ENCODE data around the gene KIF18B.
A peak's percentile ranks its signal among the peaks of the same experiment; 100 is the strongest.
"Not testable (repeated sequence)": the region's sequence is repeated elsewhere in the genome, so short reads cannot be mapped to it uniquely, and the experiment has no call there.

The KIF18B gene

DNA sequence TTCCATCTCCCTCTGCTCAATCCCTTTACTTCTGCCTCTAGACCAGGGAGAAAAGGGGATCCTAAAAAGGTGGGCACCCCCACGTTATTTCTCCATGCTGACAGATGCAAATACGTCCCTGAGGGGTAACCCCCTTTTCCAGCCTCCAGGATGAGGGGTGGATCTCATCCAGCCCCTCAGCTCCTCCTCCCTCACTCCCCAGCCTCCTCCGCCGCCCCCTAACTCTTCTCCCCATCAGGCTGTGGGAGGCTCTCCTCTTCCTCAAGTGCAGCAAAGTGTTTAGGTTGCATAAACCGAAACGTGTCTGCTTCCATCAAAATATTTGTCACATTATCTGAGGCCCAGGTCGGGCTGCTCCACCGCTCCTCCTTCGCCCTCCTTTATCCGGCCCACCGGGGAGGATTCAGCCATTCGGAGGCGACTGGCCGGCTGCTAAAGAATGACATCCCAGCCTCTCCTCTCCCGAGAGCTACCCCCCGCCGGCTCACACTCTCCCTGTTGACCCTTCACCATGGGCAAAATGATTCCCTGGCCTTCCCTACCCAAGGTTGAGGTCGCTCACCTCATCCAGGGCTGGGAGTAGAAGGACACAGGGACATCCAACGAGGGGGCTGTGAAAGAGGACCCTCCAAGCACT, 21.7 kb upstream of the KIF18B start:
- DNase-seq = no peak

DNA sequence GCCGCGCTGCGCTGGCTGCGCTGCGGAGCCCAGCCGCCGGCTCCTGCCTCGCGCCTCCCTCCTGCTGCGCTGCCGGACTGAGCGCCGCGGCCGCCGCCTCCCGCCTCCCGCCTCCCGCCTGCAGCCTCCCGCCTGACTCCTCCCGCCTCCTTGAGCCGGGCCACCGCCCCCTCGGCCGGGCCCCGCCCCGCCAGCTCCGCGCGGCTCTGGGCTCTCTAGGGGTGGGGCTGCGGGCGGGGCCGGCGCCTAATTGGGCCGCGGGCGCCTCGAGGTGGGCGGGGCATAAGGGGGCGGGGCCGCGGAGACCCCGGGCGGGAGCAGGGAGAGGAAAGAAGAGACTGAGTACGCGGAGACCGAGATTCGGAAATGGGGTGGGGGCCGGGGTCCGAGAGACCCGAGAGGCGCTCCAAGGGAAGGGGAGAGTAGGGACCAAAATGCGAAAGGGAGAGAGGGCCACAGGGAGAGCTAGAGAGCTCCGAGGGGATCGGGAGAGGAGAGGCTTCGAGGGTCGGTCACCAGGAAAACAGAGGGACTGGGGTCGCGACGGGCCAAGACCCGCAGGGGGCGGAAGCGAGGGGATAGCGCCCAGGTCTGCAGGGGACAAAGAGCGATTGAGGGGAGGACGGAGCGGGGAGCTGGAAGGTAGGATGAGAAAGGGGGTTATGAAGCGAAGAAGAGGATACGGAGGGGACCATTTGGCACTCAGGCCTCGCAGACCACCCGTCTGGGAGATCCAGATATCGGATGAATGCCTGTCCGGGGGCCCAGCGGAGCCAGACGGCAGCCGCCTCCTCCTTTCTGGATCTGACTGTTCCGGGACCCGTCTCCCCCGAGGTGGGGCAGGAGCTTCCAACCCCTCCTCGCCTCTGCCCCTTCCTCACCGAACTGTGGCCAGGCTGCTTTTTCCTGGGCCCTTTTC, 20.9 kb upstream of the KIF18B start, which contains the start of gene C1QL1:
Gene C1QL1 (minus strand): TSS at position 79 of the 919 bp plus-strand sequence. CDS start 255 bp downstream, outside the sequence.
- peak; percentile 91 to 94 for DNase-seq

DNA sequence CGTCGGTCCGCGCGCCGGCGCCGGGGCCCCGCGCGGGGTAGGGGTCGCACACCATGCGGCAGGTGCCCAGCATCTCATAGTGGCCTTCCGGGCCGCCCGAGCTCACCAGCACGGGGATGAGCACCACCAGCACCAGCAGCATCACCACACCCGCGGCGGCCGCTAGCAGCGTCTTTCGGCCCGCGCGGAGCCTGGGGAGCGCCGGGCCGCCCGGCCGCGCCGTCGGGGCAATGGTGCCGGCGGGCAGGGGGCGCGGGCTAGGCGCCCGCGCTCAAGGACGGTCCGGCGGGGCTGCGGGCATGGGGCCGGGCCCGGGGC, 20.3 kb upstream of the KIF18B start:
- DNase-seq = no peak

DNA sequence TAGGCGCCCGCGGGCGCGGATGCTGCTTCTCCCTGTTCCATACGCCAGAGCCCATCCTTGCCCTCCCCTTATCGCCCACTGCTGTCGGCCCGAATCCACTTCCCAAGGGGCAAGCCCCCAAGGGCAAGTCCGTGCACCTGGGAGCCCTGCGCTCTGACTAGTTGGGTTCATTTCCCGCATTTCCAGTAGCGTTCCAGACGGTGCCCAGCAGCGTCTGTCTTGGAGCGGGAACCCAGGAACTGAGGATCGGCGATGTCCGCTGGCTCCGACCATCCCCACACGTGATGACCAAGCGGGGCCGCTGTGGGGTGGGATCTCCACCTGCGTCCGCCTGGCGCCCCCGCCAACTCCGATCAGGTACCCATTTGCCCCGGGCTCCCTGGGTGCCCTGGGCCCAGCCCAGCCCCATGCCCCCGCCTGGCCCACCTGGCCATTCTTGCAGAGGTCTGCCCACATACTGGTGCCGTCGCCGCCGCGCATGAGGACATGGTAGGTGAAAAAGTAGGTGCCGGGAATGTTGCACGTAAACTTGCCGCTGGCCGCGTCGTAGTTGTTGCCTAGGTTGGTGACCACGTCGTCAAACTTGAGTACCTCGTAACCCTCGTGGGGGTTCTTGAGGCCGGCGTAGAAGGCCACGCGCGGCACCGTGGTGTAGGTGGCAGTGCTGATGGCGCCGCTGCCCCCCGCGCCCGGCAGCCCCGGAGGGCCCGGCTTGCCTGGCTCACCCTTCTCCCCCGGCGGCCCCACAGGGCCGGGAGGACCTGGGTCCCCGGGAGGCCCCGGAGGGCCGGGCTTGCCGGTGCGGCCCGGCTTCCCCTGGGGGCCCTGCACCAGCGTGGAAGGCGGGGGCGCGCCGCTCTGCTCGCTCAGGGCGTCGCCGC, 19.7 kb upstream of the KIF18B start:
- peak in 1 of 2 experiments; percentile 23 for DNase-seq

DNA sequence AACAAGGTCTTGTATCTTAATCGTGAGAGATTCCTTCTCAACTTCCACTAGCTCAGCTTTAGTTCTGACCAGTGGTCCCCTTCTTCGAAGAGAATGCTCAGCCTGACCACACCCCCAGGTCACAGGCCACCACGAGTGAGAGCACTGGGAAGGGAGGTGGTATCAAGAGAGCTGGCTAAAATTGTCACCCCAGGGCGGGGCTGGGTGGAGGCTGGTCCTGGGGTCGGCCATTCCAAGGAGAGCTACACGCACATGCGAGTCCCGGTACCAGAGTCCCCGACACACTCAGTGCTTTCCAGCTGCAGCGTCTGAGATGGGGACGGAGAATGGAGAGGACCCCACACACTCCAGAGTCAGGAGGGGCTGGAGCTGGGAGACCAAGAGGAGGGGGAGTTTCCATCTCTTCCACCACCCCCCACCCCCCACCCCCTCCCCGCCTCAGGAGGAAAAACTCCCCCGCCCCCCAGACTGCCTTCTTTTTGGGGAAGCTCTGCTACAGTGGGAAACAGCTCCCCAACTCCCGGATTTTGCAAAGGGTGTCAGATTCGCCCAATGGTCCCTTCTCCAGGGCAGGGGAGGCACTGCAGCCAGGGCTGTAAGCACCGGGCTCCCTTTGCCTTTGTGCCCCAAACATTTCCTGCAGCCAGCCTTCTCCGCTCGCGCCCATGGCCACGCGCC, 18.9 kb upstream of the KIF18B start:
- DNase-seq = no peak

DNA sequence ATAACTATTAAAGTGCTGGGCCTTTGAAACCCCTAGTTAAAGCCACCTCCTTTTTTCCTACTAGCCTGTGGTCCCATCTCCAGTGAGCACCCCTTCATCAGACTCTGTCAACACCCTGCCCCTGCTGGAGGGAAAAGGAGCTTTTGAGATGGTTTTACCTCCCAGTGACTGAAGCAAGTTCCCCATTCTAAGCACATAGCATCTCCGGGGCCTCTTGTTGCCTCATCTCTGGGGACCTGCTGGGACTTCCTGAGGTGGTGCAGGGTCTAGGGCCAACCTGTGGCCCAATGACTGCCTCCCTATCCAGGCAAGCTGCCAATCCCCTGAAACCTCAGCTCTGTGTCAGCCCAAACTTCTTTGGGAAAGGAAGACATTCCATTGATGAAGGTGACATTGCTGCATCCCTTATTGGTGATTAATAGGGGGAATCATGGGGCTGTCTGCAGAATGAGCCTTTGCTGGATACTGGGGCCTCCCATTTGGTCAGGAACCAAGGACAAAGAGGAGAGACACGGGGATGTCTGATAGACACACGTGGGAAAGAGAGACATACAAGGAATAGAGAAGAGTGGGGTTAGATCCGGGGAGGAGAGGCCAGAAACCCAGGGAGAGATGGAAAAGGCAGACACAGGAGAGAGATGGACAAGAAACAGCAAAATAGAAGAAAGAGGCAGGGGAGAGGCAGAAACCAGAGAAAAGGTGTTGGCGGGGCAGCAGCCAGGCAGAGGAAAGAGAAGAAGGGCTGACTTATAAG, 18.1 kb upstream of the KIF18B start:
- no peak for DNase-seq

DNA sequence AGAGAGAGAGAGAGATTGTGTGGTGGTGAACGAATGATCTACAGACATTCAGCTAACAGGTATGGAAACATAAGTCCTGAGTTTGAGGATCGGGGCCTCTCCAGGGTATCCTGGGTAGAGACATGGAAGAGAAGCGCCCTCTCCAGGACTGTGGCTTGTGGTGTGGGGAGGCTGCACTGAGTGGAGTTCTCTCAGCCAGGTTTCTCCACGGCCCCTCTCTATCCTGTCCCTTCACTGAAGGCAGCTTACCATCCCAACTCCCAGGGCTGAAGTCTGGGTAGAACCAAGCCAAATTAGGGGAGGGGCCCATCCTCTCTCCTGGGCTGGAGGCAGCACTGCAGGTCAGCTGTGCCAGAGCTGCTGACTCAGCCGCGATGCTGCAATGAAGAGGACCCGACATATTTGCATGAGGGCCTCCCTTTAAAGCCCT, 14.4 kb upstream of the KIF18B start:
- peak in 1 of 2 experiments; percentile 7 for DNase-seq

DNA sequence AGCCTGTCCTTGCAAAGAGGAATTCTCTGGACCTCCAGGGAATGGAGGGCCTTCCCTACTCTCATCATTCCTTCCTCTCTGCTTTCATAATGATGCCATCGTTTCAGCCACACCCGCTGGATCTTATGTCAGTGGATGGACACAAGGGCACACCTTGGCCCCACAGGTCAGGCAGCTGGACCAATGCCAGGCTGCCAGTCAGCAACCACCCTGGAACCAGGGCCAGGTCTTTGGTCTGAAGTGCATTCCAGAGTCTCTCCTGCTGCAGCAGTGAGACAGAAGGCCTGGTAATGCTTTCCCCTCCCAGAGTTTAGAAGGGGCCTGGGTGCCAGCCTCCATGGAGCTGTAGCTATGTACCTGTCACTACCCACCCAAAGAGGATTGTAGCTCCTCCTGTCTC, 13.1 kb upstream of the KIF18B start:
- DNase-seq = no peak

DNA sequence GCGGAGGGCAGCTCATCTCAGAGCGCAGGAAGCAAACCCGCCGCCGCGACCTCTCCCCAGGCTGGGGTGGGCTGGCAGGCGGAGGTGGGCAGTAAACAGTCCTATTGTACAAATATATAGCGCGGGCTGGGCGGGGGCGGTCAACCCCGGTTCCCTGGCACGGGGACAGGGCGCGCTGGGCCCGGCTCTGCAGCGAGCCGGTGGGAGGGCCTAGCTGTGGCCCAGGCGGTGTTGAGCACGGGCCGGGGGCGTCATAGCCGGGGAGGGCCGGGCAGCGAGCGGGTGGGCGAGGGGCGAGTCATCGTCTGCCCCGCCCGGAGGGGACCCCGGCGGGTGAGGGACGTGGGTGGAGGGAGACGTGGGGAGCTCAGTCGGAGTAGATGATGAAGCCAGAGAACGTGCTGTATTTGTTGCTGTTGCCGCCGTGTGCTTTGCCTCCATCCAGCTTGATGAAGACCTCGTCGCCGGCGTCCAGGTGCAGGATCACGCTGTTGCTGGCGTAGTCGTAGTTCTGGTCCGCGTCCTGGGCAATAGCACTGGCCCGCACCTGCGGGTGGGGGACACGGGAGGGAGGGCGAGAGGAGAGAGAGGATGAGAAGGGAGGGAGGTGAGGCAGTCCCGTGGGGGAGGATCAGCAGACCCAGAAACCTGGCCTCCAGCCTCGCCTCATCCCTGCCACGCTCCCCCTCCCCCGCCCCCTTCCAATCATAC, 12.4 kb upstream of the KIF18B start:
- DNase-seq = no peak

DNA sequence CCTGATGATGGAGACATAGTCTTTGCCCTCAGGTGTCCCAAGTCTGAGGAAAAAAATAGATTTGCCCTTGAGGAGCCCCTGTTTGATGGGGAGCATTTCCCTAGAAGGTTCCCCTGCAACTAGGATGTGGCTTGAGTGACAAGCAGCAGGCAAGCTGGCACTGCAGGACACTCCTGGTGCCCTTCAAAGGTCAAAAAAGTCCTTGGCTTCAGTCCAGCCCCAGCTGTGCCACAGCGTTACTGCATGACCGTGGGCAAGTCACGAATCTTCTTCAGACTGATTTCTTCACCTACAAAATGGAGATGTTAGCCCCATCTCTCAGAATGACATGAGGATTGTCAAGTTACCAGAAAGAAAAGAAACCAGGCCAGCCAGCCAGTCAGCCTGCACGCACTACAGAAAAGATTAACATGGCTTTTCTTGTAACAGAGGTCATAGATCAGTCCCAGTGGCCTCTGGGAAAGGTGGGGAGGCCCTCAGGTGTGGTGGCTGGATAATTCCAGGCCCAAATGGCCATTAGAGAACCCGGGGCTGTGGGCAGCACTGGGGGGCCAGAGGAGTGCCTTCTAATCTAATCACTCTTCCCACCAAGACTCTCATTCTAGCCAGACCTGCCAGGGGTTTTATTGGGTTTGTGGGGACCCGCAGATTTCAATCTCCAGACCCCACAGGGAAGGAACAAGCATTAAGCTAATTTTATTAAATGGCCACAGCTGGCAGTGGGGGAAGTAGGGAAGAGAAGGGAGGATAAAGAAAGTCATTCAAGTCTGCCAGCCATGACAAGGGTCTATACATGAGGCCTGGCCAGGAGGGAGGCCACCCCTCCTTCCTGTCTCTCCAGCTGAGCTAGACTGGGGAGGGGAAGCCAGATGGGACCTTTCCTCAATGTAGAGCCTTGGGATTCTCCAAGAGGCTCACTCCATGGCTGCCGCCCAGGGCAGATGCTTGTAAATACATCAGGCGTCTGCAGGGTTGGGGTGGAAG, 9.7 kb upstream of the KIF18B start:
- peak in 1 of 2 experiments; percentile 55 for DNase-seq

DNA sequence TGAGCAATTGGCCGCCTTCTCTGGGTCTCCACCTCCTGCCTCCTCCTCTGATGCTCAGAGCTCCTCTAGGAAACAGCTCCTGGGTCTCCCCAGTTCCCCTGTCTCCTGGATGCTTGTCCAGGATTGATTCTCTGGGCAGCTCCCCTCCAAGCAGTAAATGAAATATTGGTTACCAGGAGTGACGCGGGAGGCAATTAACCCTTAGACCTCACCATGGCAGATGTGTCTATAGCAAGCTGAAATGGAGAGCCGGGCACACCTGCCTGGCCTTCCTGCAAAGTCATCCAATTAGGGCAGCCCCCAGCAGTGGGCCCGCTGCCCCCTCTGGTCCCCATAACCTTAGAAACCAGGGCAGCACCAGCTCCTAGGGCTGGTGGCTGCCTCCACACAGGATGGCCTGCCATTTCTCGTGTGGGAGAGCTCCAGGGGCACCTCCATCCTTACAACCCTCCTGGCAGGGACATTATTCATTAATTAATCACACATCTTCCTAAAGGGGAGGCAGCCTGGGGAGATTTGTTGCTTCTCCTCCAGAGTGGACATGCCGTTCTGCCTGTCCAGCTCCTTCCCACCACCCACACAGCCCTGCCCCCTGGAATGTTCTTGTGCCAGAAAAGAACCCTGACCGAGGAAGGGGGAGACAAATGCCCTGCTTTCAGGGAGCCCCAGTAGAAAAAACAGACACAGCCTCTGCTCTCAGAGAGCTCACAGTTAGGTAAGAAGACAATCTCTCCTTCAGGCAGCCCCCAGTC, 8.3 kb upstream of the KIF18B start:
- no peak for DNase-seq

DNA sequence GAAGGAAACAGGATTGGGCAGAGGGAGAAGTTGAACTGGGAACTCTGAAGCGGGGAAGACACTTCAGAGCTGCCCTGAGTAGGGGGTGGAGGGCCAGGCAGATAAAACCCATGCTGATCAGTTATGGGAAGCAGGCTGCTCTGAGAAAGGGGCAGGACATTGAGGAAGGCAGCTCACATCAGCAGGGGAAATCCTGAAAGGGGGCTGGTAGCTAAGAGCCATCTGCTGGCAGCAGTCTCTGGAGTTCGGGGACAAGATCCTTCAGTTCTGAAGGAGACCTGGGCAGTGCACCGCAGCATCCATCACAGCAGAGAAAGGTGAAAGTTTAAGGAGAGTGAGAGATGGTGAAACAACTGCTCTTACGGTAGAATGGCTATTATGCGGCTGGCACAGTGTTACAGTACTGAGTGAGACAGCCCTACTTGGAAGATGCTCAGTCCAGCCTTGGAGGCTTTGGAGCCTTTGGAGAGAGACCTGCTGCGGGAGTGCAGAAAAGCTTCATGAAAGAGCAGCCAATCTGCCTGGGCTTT, 5.4 kb upstream of the KIF18B start:
- peak in 1 of 2 experiments; percentile 24 for DNase-seq

DNA sequence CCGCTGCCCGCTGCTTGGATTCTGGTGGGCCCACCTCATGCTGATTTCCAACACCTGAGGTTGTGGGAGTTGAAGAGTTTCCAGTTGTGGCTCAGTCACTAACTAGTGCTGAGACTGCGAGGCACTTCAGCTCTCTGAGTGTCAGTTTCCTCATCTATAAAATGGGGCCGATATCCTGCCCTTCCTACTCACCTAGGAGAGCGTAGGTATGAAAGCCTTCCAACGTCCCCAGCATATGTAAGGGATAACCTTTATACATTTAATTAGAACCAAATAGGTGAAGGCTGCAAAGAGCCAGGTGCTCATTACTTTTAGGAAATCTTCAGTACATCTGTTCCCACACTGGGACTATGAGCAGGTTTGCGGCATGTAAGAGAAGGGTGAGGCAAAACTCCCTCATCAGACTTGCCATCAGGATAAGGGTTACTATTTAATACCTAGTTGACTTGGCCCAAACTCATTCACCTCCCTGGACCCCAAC, 782 bp upstream of the KIF18B start:
- DNase-seq = no peak

DNA sequence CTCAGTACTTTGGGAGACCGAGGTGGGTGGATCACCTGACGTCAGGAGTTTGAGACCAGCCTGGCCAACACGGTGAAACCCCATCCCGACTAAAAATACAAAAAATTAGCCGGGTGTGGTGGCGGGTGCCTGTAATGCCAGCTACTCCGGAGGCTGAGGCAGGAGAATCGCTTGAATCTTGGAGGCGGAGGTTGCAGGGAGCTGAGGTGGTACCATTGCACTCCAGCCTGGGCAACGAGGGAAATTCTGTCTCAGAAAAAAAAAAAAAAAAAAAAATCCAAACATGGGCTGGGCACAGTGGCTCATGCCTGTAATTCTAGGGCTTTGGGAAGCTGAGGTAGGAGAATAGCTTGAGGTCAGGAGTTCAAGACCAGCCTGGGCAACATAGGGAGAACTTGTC, 1.9 kb downstream of the KIF18B start:
- DNase-seq = not testable (repeated sequence)

DNA sequence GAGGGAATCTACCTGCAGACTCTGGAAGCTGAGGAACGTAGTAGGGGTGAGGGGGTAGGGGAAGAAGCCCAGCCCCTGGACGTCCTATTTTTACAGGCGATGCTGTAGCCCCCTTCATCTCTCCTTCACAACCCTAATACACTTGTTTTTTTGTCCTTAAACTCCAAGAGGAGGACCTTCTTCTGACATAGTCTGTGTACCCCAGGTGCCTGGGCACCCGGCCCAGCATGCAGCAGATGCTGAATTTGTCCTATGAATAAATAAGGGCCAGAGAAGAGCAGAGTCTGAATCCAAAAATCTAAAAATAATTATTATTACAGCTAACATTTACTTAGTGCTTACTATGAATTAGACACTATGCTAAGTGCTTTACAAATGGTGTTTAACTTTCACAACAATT, 5.1 kb downstream of the KIF18B start:
- DNase-seq = no peak

DNA sequence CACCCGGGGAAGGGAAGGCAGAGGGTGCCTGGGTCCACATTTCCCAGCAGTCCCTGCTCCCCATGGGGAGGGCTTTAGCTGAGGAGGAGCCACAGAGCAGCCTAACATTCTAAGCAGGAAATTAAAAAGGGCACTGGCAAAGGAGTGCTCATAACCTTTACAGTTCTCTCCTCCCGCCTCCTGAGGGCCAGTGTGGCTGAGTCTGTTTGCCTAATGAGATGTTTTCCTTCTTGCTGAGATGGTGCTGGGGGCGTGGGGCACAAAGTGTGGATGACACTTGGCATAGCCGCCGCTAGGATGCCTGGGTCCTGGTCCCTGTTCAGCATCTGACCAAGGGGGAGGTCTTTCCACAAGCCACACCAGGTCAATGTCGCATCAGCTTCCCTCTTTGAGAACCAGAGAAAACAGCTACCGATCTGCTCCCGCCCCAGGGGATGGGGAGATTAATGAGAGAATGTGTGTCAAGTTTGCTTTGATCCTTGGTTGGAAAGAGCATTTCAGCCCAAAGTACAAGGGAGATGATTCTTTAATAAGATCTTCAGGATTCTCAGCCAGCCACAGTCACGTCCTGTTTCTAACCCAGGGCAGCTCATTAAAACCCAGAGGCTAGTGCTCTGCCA, 5.8 kb downstream of the KIF18B start:
- no peak for DNase-seq

DNA sequence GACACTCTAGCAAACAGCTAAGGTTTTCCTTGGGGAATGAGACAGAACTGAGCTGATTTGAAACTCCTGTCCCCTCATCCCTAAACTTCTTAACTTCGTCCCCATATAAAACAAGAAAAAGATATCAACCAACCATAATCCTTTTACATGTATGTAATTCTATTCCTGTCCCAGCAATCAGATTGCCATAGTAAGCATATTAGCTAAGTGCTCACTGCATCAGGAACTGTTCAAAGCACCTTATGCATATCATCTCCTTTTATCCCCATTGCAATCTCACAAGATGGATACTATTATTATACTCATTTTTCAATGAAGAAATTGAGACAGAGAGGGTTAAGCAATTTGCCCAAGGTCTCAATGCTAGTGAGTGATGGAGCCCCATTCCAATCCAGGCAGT, 6.8 kb downstream of the KIF18B start:
- no peak for DNase-seq

DNA sequence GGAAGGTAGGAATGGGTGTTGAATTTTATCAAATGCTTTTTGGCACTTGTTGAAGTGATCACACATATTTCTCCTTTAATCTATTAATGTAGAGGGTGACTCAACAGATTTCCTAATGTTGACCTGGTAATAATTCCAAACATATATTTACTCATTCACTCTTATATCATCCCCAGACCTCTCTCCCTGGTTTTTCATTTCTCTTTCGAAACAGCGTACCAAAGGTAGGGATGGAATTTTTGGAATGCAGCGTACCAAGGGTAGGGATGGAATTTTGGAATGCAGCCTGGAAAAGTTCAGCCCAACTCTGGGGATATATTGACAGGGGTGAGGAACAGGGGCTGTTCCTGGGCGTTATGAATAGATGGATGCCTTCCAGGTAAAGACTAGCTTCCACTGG, 7.3 kb downstream of the KIF18B start:
- DNase-seq = no peak

All from NCI-H524 (cell line).